ENCODE data around the gene SKIC2. TPM values are rescaled to one million over a fixed set of nuclear protein-coding genes. Genes with fewer than 3 reads are reported as not detected.
A peak's percentile ranks its signal among the peaks of the same experiment; 100 is the strongest.
"Not testable (repeated sequence)": the region's sequence is repeated elsewhere in the genome, so short reads cannot be mapped to it uniquely, and the experiment has no call there.

Gene SKIC2
- polyA plus RNA-seq = 10 to 100 TPM; 28.7 to 62.6 (median 59.6) TPM

DNA sequence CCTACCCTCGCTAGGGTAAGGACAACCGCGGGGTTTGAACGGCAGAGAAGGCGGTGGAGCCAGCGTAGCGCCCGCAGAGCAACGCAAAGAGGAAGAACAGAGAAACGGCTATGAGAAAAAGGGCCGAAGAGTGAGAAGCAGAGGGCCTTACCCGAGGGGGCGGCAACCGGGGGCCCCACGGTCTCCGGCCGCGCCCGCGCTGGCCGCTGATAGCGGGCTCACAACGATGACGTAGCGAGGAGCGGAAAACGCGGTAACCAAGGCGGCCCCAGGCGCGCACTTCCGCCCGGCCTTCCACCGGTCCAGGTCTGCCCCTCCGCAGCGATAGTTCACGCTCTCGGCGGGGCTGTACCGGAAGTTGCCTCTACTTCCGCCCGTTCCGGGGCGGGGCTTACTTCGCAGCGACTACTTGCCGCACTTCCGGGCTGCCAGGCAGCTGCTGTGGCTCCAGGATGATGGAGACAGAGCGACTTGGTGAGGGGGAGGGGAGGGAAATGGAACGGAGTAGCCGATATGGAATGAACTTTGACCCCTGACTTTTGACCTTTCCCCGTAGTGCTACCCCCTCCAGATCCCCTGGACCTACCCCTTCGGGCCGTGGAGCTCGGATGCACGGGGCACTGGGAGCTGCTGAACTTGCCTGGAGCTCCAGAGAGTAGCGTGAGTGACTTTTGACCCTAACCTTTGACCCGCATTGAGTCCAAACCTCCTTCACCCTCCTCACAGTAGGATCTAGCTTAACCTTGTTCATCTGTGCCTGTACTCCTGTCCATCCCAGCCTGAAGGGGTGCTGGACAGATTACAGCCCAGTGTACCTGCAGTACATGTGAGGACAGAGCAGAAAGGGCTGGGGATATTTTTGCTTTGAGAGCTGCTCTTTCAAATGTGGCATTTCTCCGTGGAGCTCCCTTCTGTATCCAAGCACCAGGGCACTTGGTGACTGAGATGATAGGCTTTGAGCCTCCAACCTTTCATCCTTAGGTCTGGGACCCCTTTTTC, at the start of gene SKIC2, which contains the start of gene NELFE:
SKIC2 (plus strand) TSS at position 435 of the 999 bp plus-strand sequence; CDS start at position 453, 18 bp downstream.
NELFE (minus strand) TSS at position 231 of the 999 bp plus-strand sequence. CDS start 525 bp downstream, outside the sequence.
- H3K27ac ChIP-seq (ENCODE audit: low read depth, low read length) = peak within 1 kb of the TSS; percentile 28
- 0 to 1% (median 0%) methylated on average over 56 to 59 of the region's 59 CpGs for WGBS, 3 donors

DNA sequence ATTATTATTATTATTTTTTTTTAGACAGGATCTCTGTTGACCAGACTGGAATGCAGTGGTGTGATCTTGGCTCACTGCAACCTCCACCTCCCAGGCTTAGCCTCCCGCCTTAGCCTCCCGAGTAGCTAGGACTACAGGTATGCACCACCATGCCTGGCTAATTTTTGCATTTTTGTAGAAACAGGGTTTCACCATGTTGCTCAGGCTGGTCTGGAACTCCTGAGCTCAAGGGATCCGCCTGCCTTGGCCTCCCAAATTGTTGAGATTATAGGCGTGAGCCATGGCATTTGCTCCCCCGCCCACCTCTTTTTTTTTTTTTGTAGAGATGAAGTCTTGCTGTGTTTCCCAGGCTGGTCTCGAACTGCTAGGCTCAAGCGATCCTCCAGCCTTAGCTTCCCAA, 49.7 kb upstream of the SKIC2 start:
- WGBS, 3 donors = 69 to 85% (median 80%) methylated on average over 7 of the region's 7 CpGs
- H3K27ac ChIP-seq (ENCODE audit: low read depth, low read length) = not testable (repeated sequence)

GRCh38 chr6:31911826-31912585, 47.0 kb upstream of the SKIC2 start:
- no peak overlapping the region for H3K27ac ChIP-seq (ENCODE audit: low read depth, low read length)
- WGBS, 3 donors = 66 to 78% (median 68%) methylated on average over 11 of the region's 11 CpGs

DNA sequence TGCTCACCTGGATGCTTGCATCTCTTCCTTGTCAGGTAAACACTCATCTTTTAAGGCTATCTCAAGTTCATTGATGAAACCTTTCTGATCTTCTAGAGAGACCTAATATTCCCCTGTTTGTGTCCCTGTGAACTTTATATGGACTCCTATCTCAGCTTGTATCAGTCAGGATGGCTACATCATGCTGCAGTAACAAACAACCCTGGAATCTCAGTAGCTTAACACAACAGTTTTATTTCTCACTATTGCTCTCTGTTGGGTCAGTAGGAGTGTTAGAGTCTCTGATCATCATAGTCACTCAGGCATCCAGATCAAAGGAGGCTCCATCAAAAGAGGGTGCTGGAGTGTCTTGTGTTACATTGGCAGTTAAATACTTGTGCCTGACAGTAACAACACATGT, 43.6 kb upstream of the SKIC2 start:
- no peak overlapping the region for H3K27ac ChIP-seq (ENCODE audit: low read depth, low read length)

DNA sequence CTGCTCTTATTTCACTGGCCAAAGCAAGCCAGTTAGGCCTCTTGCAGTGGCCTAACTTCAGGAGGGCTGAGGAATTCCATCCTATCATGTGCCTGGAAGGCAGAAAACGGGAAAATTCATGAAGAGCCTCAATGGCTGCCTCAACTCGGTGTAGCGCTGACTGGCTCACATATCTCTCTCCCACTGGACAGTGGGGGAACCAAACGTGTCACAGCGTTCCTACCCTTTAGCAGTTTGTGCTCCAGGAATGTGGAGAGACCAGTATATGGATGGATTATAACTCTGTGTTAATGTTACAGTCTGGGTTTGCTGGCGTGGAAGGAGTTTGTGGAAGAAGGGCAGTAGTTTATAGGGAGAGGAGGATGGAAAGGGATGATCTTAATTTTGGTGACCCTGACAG, 43.2 kb upstream of the SKIC2 start:
- WGBS, 3 donors = 79 to 89% (median 88%) methylated on average over 6 of the region's 6 CpGs
- H3K27ac ChIP-seq (ENCODE audit: low read depth, low read length) = no peak overlapping the region

DNA sequence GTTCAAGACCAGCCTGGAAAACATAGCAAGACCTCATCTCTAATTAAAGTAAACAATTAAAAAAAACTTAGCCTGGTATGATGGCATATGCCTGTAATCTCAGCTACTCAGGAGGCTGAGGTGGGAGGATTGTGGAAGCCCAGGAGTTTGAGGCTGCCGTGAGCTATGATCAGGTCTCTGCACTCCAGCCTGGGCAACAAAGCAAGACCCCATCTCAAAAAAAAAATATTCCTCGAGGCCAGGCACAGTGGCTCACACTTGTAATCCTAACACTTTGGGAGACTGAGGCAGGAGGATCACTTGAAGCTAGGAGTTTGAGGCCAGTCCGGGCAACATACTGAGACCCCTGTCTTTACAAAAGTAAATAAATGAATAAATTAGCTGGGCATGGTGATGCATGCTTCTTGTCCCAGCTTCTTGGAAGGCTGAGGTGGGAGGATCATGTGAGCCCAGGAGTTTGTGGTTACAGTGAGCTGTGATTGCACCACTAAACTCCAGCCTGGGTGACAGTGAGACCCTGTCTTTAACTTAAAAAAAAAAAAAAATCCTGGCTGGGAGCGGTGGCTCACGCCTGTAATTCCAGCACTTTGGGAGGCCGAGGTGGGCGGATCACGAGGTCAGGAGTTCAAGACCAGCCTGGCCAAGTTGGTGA, 40.8 kb upstream of the SKIC2 start:
- 65 to 85% (median 83%) methylated on average over 8 of the region's 8 CpGs for WGBS, 3 donors

DNA sequence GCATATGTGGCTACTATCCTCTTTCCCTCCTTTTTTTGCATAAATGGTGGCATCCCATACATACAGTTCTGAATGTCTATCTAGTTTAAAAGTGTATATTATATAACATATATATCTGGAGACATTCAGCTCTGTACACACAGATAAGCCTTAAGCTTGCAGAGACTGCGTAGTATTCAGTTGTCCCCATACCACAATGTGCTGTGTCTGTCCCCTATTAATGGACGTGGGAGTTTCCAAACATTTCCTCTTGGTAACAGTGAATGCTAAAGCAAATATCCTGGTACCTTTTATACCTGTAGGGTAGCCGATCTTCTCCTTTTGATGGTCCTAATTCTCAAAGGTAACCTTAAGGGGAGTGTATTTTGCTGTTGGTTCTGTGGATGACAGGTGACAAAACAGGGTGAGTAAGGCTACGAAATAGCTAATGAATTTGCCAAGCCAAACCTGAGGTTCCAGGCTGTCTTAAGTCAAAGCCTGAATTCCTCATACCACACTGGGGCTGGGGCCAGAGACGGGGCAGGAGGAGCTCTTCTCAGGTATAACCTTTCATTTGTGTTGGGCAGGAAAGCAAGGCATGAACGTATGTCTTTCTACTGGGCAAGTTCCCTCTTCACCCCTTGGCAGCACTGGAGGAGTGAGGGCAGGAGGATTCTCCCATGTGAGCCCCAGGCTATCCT, 39.2 kb upstream of the SKIC2 start:
- no peak overlapping the region for H3K27ac ChIP-seq (ENCODE audit: low read depth, low read length)
- 77 to 83% (median 78%) methylated on average over 6 of the region's 6 CpGs for WGBS, 3 donors

More for the DNA sequence above, 40.8 kb upstream of the SKIC2 start:
- no peak overlapping the region for H3K27ac ChIP-seq (ENCODE audit: low read depth, low read length)

DNA sequence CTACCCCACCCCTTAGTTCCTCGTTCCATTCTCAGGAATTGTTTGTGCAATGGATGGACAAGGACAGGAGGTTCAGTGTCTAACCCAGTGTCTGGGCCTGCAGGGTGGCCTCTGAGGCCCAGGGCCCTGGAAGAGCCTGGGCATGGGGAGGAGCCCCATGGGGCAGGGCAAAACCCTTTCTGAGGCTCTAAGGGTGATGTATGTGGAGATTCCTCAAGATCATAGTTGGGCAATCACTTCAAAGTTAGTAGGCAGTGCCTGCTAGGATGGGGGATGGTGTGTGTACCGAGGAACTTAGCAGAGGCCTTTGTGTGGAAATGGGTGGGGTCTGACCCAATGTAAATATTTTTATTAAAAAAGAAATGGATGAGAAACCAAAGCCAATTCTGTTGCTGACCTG, 38.2 kb upstream of the SKIC2 start:
- WGBS, 3 donors = 43 to 79% (median 60%) methylated on average over 2 of the region's 2 CpGs
- H3K27ac ChIP-seq (ENCODE audit: low read depth, low read length) = no peak overlapping the region

DNA sequence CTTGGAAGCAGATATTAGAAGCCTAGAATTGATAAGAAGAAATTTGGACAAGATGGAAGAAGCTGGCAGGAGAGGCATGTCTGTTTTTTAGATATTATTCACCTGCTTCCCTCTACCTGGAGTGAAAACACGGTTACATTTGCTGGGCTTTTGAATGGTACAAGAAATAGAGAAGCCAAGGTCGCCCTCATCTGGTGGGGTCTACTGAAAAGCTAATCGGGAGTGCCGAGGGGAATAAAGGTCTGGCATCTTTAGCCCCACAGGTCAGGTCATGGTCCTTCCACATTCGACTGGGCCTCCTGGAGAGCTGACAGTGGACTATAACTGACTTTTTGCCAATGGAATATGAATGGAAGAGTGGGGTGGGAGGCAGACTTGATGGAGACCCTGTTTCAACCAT, 36.0 kb upstream of the SKIC2 start:
- 11 to 16% (median 14%) methylated on average over 5 of the region's 5 CpGs for WGBS, 3 donors
- H3K27ac ChIP-seq (ENCODE audit: low read depth, low read length) = no peak overlapping the region

GRCh38 chr6:31927242-31927862, 31.6 kb upstream of the SKIC2 start, which contains the start of gene C2:
Gene C2 (plus strand): TSS chr6:31927717. CDS start chr6:31927753, 36 bp downstream.
- whole genome bisulfite sequencing, 3 donors = 58 to 60% (median 60%) methylated on average over 11 of the region's 11 CpGs
- H3K27ac ChIP-seq (ENCODE audit: low read depth, low read length) = no peak within 1 kb of the TSS

- 71 to 78% (median 72%) methylated on average over 11 of the region's 11 CpGs for WGBS, 3 donors
- no peak overlapping the region for H3K27ac ChIP-seq (ENCODE audit: low read depth, low read length)
Observed at GRCh38 chr6:31927863-31928671, 30.9 kb upstream of the SKIC2 start.

- no peak overlapping the region for H3K27ac ChIP-seq (ENCODE audit: low read depth, low read length)
- WGBS, 3 donors = 75 to 77% (median 75%) methylated on average over 9 of the region's 9 CpGs
Observed at GRCh38 chr6:31928672-31928939, 30.4 kb upstream of the SKIC2 start.

- WGBS, 3 donors = 86 to 94% (median 88%) methylated on average over 1 of the region's 1 CpG
- H3K27ac ChIP-seq (ENCODE audit: low read depth, low read length) = no peak overlapping the region
Observed at GRCh38 chr6:31930962-31931361, 28.0 kb upstream of the SKIC2 start.

DNA sequence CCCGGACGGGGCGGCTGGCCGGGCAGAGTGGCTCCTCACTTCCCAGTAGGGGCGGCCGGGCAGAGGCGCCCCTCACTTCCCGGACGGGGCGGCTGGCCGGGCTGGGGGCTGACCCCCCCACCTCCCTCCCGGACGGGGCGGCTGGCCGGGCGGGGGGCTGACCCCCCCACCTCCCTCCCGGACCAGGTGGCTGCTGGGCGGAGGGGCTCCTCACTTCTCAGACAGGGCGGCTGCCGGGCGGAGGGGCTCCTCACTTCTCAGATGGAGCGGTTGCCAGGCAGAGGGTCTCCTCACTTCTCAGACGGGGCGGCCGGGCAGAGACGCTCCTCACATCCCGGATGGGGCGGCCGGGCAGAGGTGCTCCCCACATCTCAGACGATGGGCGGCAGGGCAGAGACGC, 26.8 kb upstream of the SKIC2 start:
- H3K27ac ChIP-seq (ENCODE audit: low read depth, low read length) = not testable (repeated sequence)
- 93 to 100% (median 97%) methylated on average over 1 to 32 of the region's 32 CpGs for WGBS, 3 donors

DNA sequence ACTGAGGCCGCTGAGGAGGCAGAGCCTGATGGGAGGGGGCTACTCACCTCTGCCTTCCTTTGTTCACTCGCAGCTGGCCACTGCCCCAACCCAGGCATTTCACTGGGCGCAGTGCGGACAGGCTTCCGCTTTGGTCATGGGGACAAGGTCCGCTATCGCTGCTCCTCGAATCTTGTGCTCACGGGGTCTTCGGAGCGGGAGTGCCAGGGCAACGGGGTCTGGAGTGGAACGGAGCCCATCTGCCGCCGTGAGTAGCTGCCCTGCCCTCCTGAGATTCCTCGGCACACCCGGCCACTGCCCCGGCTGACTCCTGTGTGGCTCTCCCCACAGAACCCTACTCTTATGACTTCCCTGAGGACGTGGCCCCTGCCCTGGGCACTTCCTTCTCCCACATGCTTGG, 25.4 kb upstream of the SKIC2 start:
- WGBS, 3 donors = 81 to 90% (median 89%) methylated on average over 19 of the region's 19 CpGs

GRCh38 chr6:31935021-31935420, 24.0 kb upstream of the SKIC2 start:
- no peak overlapping the region for H3K27ac ChIP-seq (ENCODE audit: low read depth, low read length)
- WGBS, 3 donors = 52 to 70% (median 55%) methylated on average over 3 of the region's 3 CpGs

More for the DNA sequence above, 25.4 kb upstream of the SKIC2 start:
- H3K27ac ChIP-seq (ENCODE audit: low read depth, low read length) = no peak overlapping the region

DNA sequence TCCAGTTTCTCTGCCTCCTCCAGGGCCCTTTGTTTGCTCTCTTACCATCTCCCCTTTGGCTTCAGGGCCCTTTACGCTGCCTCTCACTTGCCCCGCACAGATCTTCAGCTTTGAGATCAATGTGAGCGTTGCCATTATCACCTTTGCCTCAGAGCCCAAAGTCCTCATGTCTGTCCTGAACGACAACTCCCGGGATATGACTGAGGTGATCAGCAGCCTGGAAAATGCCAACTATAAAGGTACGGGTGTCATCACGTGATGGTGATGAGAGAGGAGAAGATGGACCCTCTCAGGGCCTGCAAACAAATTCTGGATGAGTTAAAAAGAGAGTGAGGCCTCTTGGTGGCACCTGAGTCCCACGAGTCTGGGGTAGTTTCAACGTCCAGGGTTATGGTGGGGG, 23.2 kb upstream of the SKIC2 start:
- WGBS, 3 donors = 66 to 85% (median 85%) methylated on average over 9 of the region's 9 CpGs
- no peak overlapping the region for H3K27ac ChIP-seq (ENCODE audit: low read depth, low read length)
